Liver (tissue), 9 donors: Measurements from ENCODE around the gene GRK5. TPM values are rescaled to one million over a fixed set of nuclear protein-coding genes. Genes with fewer than 3 reads are reported as not detected.

ENCODE experiments used
- DNase-seq: peaks from one replicate; pipeline ENCODE4 v3.0.0-alpha.2; 2017; ENCODE audit warnings: low spot score
- H3K27ac ChIP-seq, 2 donors: one replicate each; pipeline ENCODE4 v1.7.0; 2013; ENCODE audit warnings: inconsistent platforms in 2 of 2, low read length in 2 of 2, control low read depth in 1 of 2, low read depth in 1 of 2, mild to moderate bottlenecking in 1 of 2
- H3K27me3 ChIP-seq, 4 donors: one replicate each; pipeline versions ENCODE4 v1.6.1 to v1.7.0; 2013; ENCODE audit warnings: low read length in 3 of 4, inconsistent platforms in 1 of 4, mild to moderate bottlenecking in 1 of 4, moderate library complexity in 1 of 4; ENCODE audit not compliant: control insufficient read depth in 4 of 4, insufficient read depth in 4 of 4
- H3K36me3 ChIP-seq, 4 donors: one replicate each; pipeline versions ENCODE4 v1.6.1 to v1.7.0; 2013; ENCODE audit warnings: low read length in 3 of 4, mild to moderate bottlenecking in 3 of 4, low read depth in 1 of 4, moderate library complexity in 1 of 4; ENCODE audit not compliant: control insufficient read depth in 4 of 4, insufficient read depth in 3 of 4
- H3K4me1 ChIP-seq, 4 donors: one replicate each; pipeline versions ENCODE4 v1.6.1 to v1.7.0; 2013; ENCODE audit warnings: low read length in 3 of 4, mild to moderate bottlenecking in 3 of 4, moderate library complexity in 1 of 4; ENCODE audit not compliant: control insufficient read depth in 4 of 4, insufficient read depth in 4 of 4
- H3K4me3 ChIP-seq, 3 donors: one replicate each; pipeline versions ENCODE4 v1.6.1 to v1.7.0; 2013; ENCODE audit warnings: low read length in 3 of 3, control low read depth in 1 of 3, low read depth in 1 of 3, mild to moderate bottlenecking in 1 of 3
- H3K9ac ChIP-seq, 2 donors: one replicate each; pipeline ENCODE4 v1.7.0; 2013; ENCODE audit warnings: low read length in 2 of 2, mild to moderate bottlenecking in 2 of 2, moderate library complexity in 2 of 2, control low read depth in 1 of 2, low read depth in 1 of 2
- H3K9me3 ChIP-seq, 4 donors: one replicate each; pipeline versions ENCODE4 v1.6.1 to v1.7.0; 2013; ENCODE audit warnings: low read length in 3 of 4; ENCODE audit not compliant: control insufficient read depth in 4 of 4
- EGR1 ChIP-seq, 2 donors: IDR thresholded peaks; 2 replicates each; pipeline ENCODE4 v1.6.1; 2016 to 2018; ENCODE audit warnings: antibody characterized with exemption in 2 of 2, low read depth in 2 of 2
- FOXA2 ChIP-seq: IDR thresholded peaks from 2 replicates; pipeline ENCODE4 v1.6.1; 2016; ENCODE audit warnings: antibody characterized with exemption
- GABPA ChIP-seq, 2 donors: IDR thresholded peaks in 1 of 2; conservative IDR thresholded peaks in 1 of 2; 2 replicates each; pipeline ENCODE4 v1.6.1; 2016; ENCODE audit warnings: antibody characterized with exemption in 2 of 2, mild to moderate bottlenecking in 1 of 2, moderate library complexity in 1 of 2
- HNF4G ChIP-seq: IDR thresholded peaks from 2 replicates; pipeline ENCODE4 v1.6.1; 2016; ENCODE audit warnings: antibody characterized with exemption
- RAD21 ChIP-seq, 2 donors: IDR thresholded peaks; 2 replicates each; pipeline ENCODE4 v1.6.1; 2016; ENCODE audit warnings: antibody characterized with exemption in 2 of 2, mild to moderate bottlenecking in 2 of 2
- REST ChIP-seq: IDR thresholded peaks from 2 replicates; pipeline ENCODE4 v1.6.1; 2016; ENCODE audit warnings: antibody characterized with exemption, mild to moderate bottlenecking
- RXRA ChIP-seq, 2 donors: IDR thresholded peaks; 2 replicates each; pipeline ENCODE4 v1.6.1; 2017 to 2018; ENCODE audit warnings: antibody characterized with exemption in 2 of 2, mild to moderate bottlenecking in 1 of 2
- SP1 ChIP-seq: IDR thresholded peaks from 2 replicates; pipeline ENCODE4 v1.6.1; 2018; ENCODE audit warnings: antibody characterized with exemption, mild to moderate bottlenecking
- YY1 ChIP-seq: IDR thresholded peaks from 2 replicates; pipeline ENCODE4 v1.6.1; 2016; ENCODE audit warnings: antibody characterized with exemption, mild to moderate bottlenecking
- WGBS: extraction: QIAGEN DNeasy Blood & Tissue Kit; methylation state at CpG from one replicate; pipeline ENCODE4 v1.1.7; 2013; 5-methylcytosine and 5-hydroxymethylcytosine counted together
- polyA plus RNA-seq, 2 donors: library from polyadenylated mRNA; stranded (reverse) in 1 of 2; unstranded in 1 of 2; fragments of 200-250 nt in 1 of 2; fragments of >200 nt in 1 of 2; fragmentation: Nextera tagmentation in 1 of 2; extraction: Ambion mirVana in 1 of 2; gene quantifications; one replicate each; pipeline versions ENCODE4 v1.2.1 to v1.2.3, GENCODE V29; 2013 to 2015
- total RNA-seq, 2 donors: library from RNA; depleted of rRNA; stranded (reverse); fragments of >200 nt; gene quantifications; one replicate each; pipeline ENCODE4 v1.2.3, GENCODE V29; 2014
- TF ChIP-seq, protein P1 (sequence below): IDR thresholded peaks from 2 replicates; pipeline ENCODE4 v1.6.1; 2016; ENCODE audit warnings: antibody characterized with exemption
- TF ChIP-seq, protein P2 (sequence below): IDR thresholded peaks from 2 replicates; pipeline ENCODE4 v1.6.1; 2016; ENCODE audit warnings: antibody characterized with exemption
- TF ChIP-seq, protein P3 (sequence below): fragments of 150-350 bp; IDR thresholded peaks from 2 replicates; pipeline ENCODE4 v1.5.1; 2017; ENCODE audit warnings: improper control_type of control experiment, low read depth, low read length; ENCODE audit not compliant: missing input control
- donor health status: healthy.
- donor health status: healthy.
- donor health status: healthy.
- donor health status: healthy.
- donor health status: healthy.

GRK5 gene
- total and polyA plus RNA-seq, 4 donors, result 2.1 to 6.6 (median 5.1) TPM

DNA sequence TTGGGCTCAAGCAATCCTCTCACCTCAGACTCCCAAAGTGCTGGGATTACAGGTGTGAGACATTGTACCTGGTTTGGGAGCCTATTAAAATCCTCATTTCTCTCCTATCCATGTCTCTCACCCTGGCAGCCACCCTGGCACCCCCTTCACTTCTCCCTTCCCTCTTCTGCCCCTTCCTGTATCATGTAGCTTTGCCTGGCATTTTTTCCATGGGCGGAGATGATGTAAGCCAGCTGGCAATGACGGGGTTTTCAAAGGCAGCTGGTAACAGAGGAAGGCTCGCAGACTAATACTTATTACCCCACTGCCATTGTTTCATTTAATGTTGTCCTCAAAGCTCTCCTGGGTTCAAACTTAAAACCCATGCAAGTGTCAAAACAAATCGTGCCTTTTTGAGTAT lies 273.3 kb downstream of the GRK5 start:
- TF ChIP-seq EGR1 (IDR thresholded peaks at IDR 0.05; ENCODE audit: low read depth in 2 of 2) (no peak), REST (no peak), FOXA2 (no peak), GABPA (IDR thresholded peaks at IDR 0.05 in 1 of 2, conservative IDR thresholded peaks at IDR 0.05 in 1 of 2) (no peak), YY1 (no peak), HNF4G (no peak)
- Histone ChIP-seq H3K9me3 (no peaks in the 10 kb centered on the region), H3K27ac (no peak overlapping the region), H3K36me3 (no peaks in the 10 kb centered on the region), H3K4me3 (no peak overlapping the region), H3K9ac (no peak overlapping the region), H3K4me1 (no peaks in the 10 kb centered on the region), H3K27me3 (peaks cover 0 to 4% (median 1%) of the 10 kb centered on the region in 4 donors)
- 79% methylated on average over 4 of the region's 4 CpGs for WGBS
- no peak for DNase-seq

DNA sequence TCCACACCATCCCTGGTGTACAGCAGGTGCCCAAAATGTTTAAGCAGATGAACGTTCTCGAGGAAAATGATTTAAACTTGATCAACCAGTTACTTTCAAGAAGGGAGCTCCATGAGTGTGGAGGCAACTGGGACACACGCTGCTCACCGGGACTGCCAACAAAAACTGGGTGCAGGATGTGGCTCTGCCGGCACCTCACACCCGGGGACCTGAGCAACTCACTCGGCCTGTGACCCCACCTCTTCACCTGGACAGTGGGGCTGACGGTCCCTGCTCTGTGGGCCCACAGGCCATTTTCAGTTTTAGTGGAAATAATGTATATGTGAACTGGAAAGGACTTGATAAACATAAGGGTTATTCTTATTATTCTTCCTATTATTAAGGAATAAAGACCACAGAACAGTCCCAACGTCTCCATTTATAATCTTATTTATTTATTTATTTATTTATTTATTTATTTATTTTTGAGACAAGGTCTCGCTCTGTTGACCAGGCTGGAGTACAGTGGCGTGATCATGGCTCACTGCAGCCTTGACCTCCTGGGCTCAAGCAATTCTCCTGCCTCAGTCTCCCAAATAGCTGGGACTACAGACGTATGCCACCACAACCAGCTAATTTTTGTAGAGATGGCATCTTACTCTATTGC lies 274.5 kb downstream of the GRK5 start:
- 87% methylated on average over 12 of the region's 12 CpGs for WGBS
- no peak for DNase-seq

More for the DNA sequence above, 274.5 kb downstream of the GRK5 start:
- peaks cover 0 to 4% (median 1%) of the 10 kb centered on the region in 4 donors for H3K27me3 ChIP-seq
- no peak for TF ChIP-seq YY1
- TF ChIP-seq GABPA (IDR thresholded peaks at IDR 0.05 in 1 of 2, conservative IDR thresholded peaks at IDR 0.05 in 1 of 2), result no peak
- TF ChIP-seq HNF4G, result no peak
- TF ChIP-seq EGR1 (IDR thresholded peaks at IDR 0.05; ENCODE audit: low read depth in 2 of 2), result no peak
- no peak for TF ChIP-seq RAD21 (IDR thresholded peaks at IDR 0.05)
- TF ChIP-seq FOXA2, result no peak
- no peak for TF ChIP-seq REST
- TF ChIP-seq RXRA (IDR thresholded peaks at IDR 0.05), result no peak
- TF ChIP-seq, protein P1, sequence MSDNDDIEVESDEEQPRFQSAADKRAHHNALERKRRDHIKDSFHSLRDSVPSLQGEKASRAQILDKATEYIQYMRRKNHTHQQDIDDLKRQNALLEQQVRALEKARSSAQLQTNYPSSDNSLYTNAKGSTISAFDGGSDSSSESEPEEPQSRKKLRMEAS, result no peak
- TF ChIP-seq SP1, result no peak
- TF ChIP-seq, protein P2, sequence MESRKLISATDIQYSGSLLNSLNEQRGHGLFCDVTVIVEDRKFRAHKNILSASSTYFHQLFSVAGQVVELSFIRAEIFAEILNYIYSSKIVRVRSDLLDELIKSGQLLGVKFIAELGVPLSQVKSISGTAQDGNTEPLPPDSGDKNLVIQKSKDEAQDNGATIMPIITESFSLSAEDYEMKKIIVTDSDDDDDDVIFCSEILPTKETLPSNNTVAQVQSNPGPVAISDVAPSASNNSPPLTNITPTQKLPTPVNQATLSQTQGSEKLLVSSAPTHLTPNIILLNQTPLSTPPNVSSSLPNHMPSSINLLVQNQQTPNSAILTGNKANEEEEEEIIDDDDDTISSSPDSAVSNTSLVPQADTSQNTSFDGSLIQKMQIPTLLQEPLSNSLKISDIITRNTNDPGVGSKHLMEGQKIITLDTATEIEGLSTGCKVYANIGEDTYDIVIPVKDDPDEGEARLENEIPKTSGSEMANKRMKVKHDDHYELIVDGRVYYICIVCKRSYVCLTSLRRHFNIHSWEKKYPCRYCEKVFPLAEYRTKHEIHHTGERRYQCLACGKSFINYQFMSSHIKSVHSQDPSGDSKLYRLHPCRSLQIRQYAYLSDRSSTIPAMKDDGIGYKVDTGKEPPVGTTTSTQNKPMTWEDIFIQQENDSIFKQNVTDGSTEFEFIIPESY, result no peak
- TF ChIP-seq, protein P3, sequence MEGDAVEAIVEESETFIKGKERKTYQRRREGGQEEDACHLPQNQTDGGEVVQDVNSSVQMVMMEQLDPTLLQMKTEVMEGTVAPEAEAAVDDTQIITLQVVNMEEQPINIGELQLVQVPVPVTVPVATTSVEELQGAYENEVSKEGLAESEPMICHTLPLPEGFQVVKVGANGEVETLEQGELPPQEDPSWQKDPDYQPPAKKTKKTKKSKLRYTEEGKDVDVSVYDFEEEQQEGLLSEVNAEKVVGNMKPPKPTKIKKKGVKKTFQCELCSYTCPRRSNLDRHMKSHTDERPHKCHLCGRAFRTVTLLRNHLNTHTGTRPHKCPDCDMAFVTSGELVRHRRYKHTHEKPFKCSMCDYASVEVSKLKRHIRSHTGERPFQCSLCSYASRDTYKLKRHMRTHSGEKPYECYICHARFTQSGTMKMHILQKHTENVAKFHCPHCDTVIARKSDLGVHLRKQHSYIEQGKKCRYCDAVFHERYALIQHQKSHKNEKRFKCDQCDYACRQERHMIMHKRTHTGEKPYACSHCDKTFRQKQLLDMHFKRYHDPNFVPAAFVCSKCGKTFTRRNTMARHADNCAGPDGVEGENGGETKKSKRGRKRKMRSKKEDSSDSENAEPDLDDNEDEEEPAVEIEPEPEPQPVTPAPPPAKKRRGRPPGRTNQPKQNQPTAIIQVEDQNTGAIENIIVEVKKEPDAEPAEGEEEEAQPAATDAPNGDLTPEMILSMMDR, result no peak
- H3K4me1 ChIP-seq, result no peaks in the 10 kb centered on the region
- H3K36me3 ChIP-seq, result no peaks in the 10 kb centered on the region
- H3K9ac ChIP-seq, result no peak overlapping the region
- H3K4me3 ChIP-seq, result no peak overlapping the region
- no peak overlapping the region for H3K27ac ChIP-seq
- H3K9me3 ChIP-seq, result no peaks in the 10 kb centered on the region
